SK-N-SH treated with all-trans-retinoic acid at 6 μM for 48 hours (cell line): ENCODE measurements around the gene PAFAH1B1.

ENCODE experiments used
- ATAC-seq: fragments of 200-7000 bp; cut with Tn5 transposase; 3 replicates; pipeline ENCODE4 v1.9.1; 2020; ENCODE audit warnings: mild to moderate bottlenecking, moderate library complexity
- BACH2 ChIP-seq: fragments of 250-450 bp; sonication (Bioruptor Pico); IDR thresholded peaks from 2 replicates; pipeline ENCODE4 v1.9.0; 2021; ENCODE audit warnings: mild to moderate bottlenecking, borderline replicate concordance
- CREB5 ChIP-seq: fragments of 250-450 bp; sonication (Bioruptor Pico); IDR thresholded peaks from 2 replicates; pipeline ENCODE4 v1.5.1; 2020; ENCODE audit warnings: low read depth, mild to moderate bottlenecking, moderate library complexity
- CSDC2 ChIP-seq: fragments of 250-450 bp; sonication (Bioruptor Pico); IDR thresholded peaks from 2 replicates; pipeline ENCODE4 v1.5.0; 2020; ENCODE audit warnings: mild to moderate bottlenecking, moderate library complexity
- ESRRG ChIP-seq: fragments of 250-450 bp; sonication (Bioruptor Pico); IDR thresholded peaks from 2 replicates; pipeline ENCODE4 v1.6.1; 2021; ENCODE audit warnings: mild to moderate bottlenecking
- OSR1 ChIP-seq: fragments of 250-450 bp; sonication (Bioruptor Pico); IDR thresholded peaks from 2 replicates; pipeline ENCODE4 v1.8.0; 2022; ENCODE audit warnings: moderate library complexity, mild to moderate bottlenecking, inconsistent platforms
- PPARA ChIP-seq: fragments of 250-450 bp; sonication (Bioruptor Pico); IDR thresholded peaks from 2 replicates; pipeline ENCODE4 v1.5.0; 2020; ENCODE audit warnings: mild to moderate bottlenecking, borderline replicate concordance
- RARB ChIP-seq: fragments of 250-450 bp; sonication (Bioruptor Pico); IDR thresholded peaks from 2 replicates; pipeline ENCODE4 v1.8.0; 2021; ENCODE audit warnings: mild to moderate bottlenecking, moderate library complexity
- SNAI2 ChIP-seq: fragments of 250-450 bp; sonication (Bioruptor Pico); IDR thresholded peaks from 2 replicates; pipeline ENCODE4 v1.5.0; 2020; ENCODE audit warnings: mild to moderate bottlenecking, moderate library complexity
- TCF4 ChIP-seq: fragments of 250-450 bp; sonication (Bioruptor Pico); IDR thresholded peaks from 2 replicates; pipeline ENCODE4 v1.8.0; 2021; ENCODE audit warnings: mild to moderate bottlenecking, moderate library complexity, borderline replicate concordance
- TOX ChIP-seq: fragments of 250-450 bp; sonication (Bioruptor Pico); IDR thresholded peaks from 2 replicates; pipeline ENCODE4 v1.8.0; 2021; ENCODE audit warnings: mild to moderate bottlenecking, moderate library complexity, borderline replicate concordance
- ZC3H10 ChIP-seq: fragments of 250-450 bp; sonication (Bioruptor Pico); IDR thresholded peaks from 2 replicates; pipeline ENCODE4 v1.5.1; 2021; ENCODE audit warnings: mild to moderate bottlenecking, moderate library complexity
- ZFP3 ChIP-seq: fragments of 250-450 bp; sonication (Bioruptor Pico); IDR thresholded peaks from 2 replicates; pipeline ENCODE4 v1.5.0; 2020; ENCODE audit warnings: mild to moderate bottlenecking, moderate library complexity
- ZFP30 ChIP-seq: fragments of 450-650 bp; formaldehyde crosslinking; IDR thresholded peaks from 2 replicates; pipeline ENCODE4 v1.5.0; 2022; ENCODE audit warnings: mild to moderate bottlenecking, moderate library complexity
- ZNF70 ChIP-seq: fragments of 450-650 bp; formaldehyde crosslinking; IDR thresholded peaks from 2 replicates; pipeline ENCODE4 v1.5.0; 2020; ENCODE audit warnings: mild to moderate bottlenecking, moderate library complexity
- ZNF8 ChIP-seq: fragments of 450-650 bp; formaldehyde crosslinking; IDR thresholded peaks from 2 replicates; pipeline ENCODE4 v1.5.0; 2020; ENCODE audit warnings: mild to moderate bottlenecking, moderate library complexity
- TF ChIP-seq, protein P1 (sequence below): fragments of 250-450 bp; sonication (Bioruptor Pico); IDR thresholded peaks from 2 replicates; pipeline ENCODE4 v1.8.0; 2020; ENCODE audit warnings: mild to moderate bottlenecking, moderate library complexity, borderline replicate concordance
- TF ChIP-seq, protein P2 (sequence below): fragments of 250-450 bp; sonication (Bioruptor Pico); IDR thresholded peaks from 2 replicates; pipeline ENCODE4 v1.5.1; 2021; ENCODE audit warnings: mild to moderate bottlenecking, moderate library complexity
- TF ChIP-seq, protein P3 (sequence below): fragments of 250-450 bp; sonication (Bioruptor Pico); IDR thresholded peaks from 2 replicates; pipeline ENCODE4 v1.8.0; 2021; ENCODE audit warnings: low read depth, mild to moderate bottlenecking, moderate library complexity, borderline replicate concordance

Gene PAFAH1B1

GRCh38 chr17:2704031-2704889 is 110.8 kb downstream of the PAFAH1B1 start:
- ATAC-seq: no peak
- TF ChIP-seq SNAI2 (CRISPR knock-in tag) (no peak), CREB5 (CRISPR knock-in tag) (no peak), PPARA (CRISPR knock-in tag) (no peak), TOX (no peak), ESRRG (no peak), BACH2 (CRISPR knock-in tag) (no peak), ZFP30 (CRISPR knock-in tag) (no peak), CSDC2 (no peak), ZNF8 (CRISPR knock-in tag) (no peak), RARB (CRISPR knock-in tag) (no peak), ZFP3 (CRISPR knock-in tag) (no peak), TCF4 (CRISPR knock-in tag) (no peak)
- TF ChIP-seq, protein P1, sequence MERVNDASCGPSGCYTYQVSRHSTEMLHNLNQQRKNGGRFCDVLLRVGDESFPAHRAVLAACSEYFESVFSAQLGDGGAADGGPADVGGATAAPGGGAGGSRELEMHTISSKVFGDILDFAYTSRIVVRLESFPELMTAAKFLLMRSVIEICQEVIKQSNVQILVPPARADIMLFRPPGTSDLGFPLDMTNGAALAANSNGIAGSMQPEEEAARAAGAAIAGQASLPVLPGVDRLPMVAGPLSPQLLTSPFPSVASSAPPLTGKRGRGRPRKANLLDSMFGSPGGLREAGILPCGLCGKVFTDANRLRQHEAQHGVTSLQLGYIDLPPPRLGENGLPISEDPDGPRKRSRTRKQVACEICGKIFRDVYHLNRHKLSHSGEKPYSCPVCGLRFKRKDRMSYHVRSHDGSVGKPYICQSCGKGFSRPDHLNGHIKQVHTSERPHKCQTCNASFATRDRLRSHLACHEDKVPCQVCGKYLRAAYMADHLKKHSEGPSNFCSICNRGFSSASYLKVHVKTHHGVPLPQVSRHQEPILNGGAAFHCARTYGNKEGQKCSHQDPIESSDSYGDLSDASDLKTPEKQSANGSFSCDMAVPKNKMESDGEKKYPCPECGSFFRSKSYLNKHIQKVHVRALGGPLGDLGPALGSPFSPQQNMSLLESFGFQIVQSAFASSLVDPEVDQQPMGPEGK (CRISPR knock-in tag): no peak
- TF ChIP-seq, protein P2, sequence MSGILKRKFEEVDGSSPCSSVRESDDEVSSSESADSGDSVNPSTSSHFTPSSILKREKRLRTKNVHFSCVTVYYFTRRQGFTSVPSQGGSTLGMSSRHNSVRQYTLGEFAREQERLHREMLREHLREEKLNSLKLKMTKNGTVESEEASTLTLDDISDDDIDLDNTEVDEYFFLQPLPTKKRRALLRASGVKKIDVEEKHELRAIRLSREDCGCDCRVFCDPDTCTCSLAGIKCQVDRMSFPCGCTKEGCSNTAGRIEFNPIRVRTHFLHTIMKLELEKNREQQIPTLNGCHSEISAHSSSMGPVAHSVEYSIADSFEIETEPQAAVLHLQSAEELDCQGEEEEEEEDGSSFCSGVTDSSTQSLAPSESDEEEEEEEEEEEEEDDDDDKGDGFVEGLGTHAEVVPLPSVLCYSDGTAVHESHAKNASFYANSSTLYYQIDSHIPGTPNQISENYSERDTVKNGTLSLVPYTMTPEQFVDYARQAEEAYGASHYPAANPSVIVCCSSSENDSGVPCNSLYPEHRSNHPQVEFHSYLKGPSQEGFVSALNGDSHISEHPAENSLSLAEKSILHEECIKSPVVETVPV (CRISPR knock-in tag): no peak
- TF ChIP-seq, protein P3, sequence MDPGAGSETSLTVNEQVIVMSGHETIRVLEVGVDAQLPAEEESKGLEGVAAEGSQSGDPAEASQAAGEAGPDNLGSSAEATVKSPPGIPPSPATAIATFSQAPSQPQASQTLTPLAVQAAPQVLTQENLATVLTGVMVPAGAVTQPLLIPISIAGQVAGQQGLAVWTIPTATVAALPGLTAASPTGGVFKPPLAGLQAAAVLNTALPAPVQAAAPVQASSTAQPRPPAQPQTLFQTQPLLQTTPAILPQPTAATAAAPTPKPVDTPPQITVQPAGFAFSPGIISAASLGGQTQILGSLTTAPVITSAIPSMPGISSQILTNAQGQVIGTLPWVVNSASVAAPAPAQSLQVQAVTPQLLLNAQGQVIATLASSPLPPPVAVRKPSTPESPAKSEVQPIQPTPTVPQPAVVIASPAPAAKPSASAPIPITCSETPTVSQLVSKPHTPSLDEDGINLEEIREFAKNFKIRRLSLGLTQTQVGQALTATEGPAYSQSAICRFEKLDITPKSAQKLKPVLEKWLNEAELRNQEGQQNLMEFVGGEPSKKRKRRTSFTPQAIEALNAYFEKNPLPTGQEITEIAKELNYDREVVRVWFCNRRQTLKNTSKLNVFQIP (CRISPR knock-in tag): no peak

DNA sequence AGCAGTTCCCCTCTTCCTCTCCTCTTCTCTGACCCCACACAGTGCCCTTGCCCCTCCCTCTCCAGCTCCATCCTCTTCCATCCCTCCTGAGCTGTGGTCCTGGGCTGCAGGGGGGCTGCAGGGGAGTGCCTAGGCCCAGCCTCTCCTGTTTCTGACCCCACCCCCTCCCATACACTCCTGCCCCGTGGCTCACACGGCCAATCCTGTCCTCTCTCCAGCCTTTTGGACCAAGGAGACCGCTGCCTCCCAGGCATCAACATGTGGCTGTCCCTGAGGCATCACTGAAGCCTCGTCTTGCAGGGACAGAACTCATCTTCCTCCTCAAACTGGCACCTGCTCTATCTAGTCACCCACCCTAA is 111.4 kb downstream of the PAFAH1B1 start:
- TF ChIP-seq OSR1 (CRISPR knock-in tag): no peak
- no peak for TF ChIP-seq BACH2 (CRISPR knock-in tag)
- TF ChIP-seq, protein P1 (CRISPR knock-in tag): no peak
- TF ChIP-seq ZNF70 (CRISPR knock-in tag): no peak
- TF ChIP-seq PPARA (CRISPR knock-in tag): no peak
- TF ChIP-seq CREB5 (CRISPR knock-in tag): no peak
- no peak for TF ChIP-seq ESRRG
- no peak for TF ChIP-seq ZC3H10 (CRISPR knock-in tag)
- TF ChIP-seq, protein P2 (CRISPR knock-in tag): no peak
- TF ChIP-seq, all 23 proteins: peak for 0
- ATAC-seq: no peak
